ENCODE results near the gene BPIFB3. TPM values are rescaled to one million over a fixed set of nuclear protein-coding genes. Genes with fewer than 3 reads are reported as not detected.

The BPIFB3 gene
- total RNA-seq, 4 donors from 2014 or later, result not detected

Other genes starting within 250 kb of the BPIFB3 start
- gene MAPRE1, start 233.9 kb upstream of the BPIFB3 start, total RNA-seq, result 100 to 1,000 TPM; 124 to 167 (median 143) TPM
- gene EFCAB8, start 195.0 kb upstream of the BPIFB3 start, total RNA-seq, result under 1 TPM in 2 of 4 donors, not detected in 2; 0.17 to 0.92 TPM
- not detected for gene SUN5, start 49.5 kb upstream of the BPIFB3 start, total RNA-seq
- gene BPIFB2, start 46.2 kb upstream of the BPIFB3 start, total RNA-seq, result not detected
- gene BPIFB6, start 22.3 kb upstream of the BPIFB3 start, total RNA-seq, result not detected
- gene BPIFB4, start 25.7 kb downstream of the BPIFB3 start, total RNA-seq, result not detected
- gene BPIFA2, start 114.3 kb downstream of the BPIFB3 start, total RNA-seq, result 1 to 10 TPM in 1 of 4 donors, under 1 TPM in 2, not detected in 1; 0.33 to 1.7 (median 0.58) TPM
- not detected for gene BPIFA3, start 163.4 kb downstream of the BPIFB3 start, total RNA-seq
- gene BPIFA1, start 182.1 kb downstream of the BPIFB3 start, total RNA-seq, result not detected
- gene BPIFB1, start 229.3 kb downstream of the BPIFB3 start, total RNA-seq, result not detected